Activated CD4-positive, alpha-beta T cell treated with anti-CD3 and anti-CD28 coated beads for 4 hours (primary cell): ENCODE results near the gene C1orf198.
"Not testable (repeated sequence)": the region's sequence is repeated elsewhere in the genome, so short reads cannot be mapped to it uniquely, and the experiment has no call there.

Experiments used
- DNase-seq, 2 donors: peaks; one replicate each; pipeline ENCODE4 v3.0.0-alpha.2; 2020

C1orf198 gene

DNA sequence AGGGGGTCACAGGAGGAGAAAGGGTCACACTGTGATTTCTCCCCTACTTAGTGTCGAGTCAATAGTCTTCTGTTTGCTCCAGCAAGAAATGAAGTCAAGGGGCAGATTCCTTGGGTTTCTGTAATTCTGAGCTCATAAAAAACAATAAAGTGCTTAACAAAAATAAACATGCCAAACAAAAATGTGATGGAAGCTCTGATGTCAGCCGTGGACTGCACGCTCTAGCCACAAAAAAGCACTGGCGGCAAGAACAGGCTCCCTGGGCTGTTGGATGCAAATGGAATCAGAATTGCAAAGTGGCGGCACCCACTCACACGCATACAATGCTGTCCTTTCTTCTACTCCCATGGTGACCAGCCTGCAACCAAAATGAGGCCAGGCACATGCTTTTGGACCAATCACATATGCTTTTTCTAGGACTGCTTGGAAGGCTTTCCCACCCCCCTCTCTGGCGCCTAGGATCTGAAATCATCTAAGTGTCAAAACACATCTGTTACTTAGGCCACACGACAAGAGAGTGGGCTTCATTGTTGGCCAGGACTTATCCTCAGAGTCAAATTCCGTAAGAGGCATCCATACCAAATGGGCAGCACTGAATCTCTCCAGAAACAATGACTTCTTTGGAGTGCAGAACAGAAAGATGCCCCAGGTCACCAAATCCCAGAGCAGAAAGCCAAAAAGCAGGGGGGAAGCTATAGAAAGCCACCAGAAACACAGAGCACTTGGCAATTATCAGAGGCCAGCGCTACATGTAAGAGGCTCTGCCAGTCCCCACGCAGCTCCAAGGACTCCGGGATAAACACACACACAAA lies 9.2 kb downstream of the C1orf198 start:
- DNase-seq, result no peak

DNA sequence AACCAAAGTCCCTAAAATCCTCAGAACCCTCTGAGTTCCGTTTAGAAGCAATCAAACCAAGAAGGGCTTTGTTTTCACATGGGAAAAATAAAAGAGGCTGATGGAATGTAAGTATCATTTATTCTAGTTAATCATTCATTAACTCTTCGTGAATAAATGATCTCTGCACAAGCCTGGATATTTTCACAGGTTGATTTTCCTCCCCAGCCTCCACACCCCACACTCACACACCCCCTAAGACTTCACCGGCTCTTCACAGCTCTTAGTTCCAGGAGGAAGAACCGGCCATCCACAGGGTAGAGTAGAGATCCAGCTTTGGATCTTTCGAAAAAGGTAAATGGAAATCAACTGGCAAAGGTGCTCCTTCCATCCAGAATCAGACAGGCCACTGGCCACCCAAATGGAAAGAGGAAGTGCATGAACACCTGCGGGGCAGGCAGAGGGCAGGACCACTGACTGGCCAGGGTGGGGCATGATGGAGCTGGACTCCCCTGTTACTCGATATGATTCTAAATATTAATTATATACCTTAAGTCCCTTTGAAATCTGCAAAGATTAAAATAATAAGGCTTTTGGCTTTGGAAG lies 10.0 kb downstream of the C1orf198 start:
- no peak for DNase-seq

DNA sequence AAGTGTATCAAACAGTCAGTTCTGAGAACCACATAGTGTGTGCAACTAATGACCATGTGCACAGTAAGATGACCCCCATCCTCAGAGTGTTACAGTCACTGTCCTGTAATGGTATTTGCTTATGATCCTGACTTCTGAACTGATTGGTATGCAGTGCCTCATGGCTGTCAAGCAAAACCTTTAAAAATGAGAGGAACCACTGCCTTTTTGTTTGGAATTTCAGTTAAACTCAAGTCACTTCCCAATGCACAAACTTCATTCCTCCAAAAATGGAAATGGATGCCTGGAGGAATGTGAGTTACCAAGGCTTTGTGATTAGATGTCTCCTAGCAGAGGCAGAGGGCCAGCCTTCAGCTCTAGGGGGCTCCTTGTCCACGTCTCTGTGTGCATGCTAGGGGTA lies 10.5 kb downstream of the C1orf198 start:
- no peak for DNase-seq

- no peak for DNase-seq
Measured at GRCh38 chr1:230857077-230857476, 11.2 kb downstream of the C1orf198 start.

DNA sequence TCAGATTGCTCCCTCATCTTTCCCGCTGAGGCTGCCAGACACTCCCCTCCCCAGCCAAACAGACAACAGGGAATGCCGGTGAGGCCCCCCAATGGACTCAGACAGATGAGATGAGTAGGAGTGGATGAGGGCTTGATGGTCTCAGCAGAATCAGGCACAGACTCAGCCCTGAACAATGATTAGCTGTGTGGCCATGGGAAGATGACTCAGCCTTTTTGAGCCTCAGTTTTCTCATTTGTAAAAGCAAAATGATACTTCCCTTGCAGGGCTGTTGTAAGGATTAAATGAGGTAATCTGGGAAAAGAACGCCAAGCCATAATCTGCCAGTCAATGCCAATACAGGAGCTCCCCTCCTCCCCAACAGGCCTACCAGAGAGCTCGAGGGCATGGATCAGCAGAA lies 12.4 kb downstream of the C1orf198 start:
- DNase-seq, result no peak

- DNase-seq, result no peak
Measured at GRCh38 chr1:230854423-230854822, 13.9 kb downstream of the C1orf198 start.

DNA sequence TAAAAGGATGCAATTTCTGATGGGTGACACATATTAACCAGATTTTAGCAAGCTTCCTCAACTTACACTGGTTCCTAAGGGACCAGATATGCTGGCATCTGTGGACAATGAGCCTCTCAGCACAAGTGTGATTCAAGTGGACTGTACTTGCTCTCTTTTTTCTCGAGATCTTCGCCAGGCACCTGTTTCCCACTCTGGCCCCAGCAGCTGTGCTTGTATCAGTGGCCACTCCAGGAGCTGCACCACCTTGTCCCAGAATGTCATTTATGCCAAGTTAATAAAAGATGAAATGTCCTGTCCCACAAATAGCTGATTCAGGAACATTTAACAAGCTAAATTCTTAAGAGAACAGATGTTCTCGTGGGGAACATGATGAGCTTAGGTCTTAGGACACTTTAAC lies 14.6 kb downstream of the C1orf198 start:
- no peak for DNase-seq

GRCh38 chr1:230852959-230853358 lies 15.4 kb downstream of the C1orf198 start:
- no peak for DNase-seq

DNA sequence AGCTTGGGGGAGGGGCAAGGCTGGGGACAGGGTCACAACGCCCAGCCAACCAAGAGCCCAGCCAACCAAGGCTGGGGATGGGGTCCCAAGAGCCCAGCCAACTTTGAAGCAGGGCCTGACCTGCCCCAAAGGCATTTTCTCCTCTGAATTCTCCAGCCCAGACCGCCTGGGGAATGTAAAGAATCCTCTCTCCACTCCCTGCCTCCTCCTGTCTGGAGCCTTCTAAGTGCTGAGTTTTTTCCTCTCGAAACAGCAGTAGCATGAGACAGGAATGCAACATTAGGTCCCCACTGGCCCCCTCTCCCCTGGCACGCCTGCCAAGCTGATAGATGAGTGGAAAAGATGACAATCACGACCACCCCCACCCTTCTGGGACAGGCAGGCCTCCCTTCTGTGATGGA lies 17.0 kb downstream of the C1orf198 start:
- no peak for DNase-seq

- DNase-seq, result no peak
Measured at GRCh38 chr1:230850547-230850946, 17.8 kb downstream of the C1orf198 start.

- DNase-seq, result no peak
Measured at GRCh38 chr1:230849451-230850224, 18.7 kb downstream of the C1orf198 start.

DNA sequence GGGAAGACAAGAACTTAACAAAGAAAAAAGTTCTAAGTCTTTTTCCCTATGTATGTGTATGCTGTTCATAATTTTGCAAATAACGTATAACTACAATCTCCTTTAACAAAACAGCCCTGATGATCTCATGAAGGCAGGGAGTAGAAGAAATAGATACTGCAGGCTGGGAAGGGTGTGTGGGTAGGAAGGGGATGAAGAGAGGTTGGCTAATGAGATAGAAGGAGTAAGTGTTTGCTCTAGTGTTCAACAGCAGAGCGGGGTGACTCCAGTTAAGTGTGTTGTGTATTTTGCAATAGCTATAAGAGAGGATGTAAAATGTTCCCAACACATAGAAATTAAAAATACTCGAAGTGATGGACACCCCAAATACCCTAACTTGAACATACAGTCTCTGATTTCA lies 20.1 kb downstream of the C1orf198 start:
- no peak for DNase-seq

DNA sequence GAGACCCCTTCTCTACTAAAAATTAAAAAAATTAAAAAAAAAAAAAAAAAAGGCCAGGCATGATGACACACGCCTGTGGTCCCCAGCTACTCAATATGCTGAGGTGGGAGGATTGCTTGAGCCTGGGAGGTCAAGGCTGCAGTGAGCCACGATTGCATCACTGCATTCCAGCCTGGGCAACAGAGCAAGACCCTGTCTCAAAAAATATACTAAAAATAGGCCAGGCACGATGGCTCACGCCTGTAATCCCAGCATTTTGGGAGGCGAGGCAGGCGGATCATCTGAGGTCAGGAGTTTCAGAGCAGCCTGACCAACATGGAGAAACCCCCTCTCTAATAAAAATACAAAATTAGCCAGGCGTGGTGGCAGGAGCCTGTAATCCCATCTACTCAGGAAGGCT lies 23.1 kb downstream of the C1orf198 start:
- DNase-seq, result not testable (repeated sequence)

DNA sequence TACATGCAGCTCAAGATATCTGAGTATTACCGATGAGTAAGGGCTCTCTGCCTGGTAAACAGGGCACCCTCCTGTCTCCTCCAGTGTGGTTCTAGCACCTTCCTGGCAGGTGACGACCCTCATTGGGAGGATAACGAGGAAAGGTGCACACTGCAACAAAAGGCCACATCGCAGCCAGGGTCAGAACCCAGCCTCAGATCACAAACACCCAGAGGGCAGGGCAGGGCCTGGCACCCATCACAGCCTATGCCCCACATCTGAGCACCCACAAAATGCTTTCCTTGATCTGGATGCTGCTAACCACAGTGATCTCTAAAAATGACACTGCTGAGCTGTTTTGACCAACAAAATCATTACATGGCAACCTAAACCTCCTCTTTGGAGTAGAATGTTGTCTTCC lies 23.8 kb downstream of the C1orf198 start:
- no peak for DNase-seq

DNA sequence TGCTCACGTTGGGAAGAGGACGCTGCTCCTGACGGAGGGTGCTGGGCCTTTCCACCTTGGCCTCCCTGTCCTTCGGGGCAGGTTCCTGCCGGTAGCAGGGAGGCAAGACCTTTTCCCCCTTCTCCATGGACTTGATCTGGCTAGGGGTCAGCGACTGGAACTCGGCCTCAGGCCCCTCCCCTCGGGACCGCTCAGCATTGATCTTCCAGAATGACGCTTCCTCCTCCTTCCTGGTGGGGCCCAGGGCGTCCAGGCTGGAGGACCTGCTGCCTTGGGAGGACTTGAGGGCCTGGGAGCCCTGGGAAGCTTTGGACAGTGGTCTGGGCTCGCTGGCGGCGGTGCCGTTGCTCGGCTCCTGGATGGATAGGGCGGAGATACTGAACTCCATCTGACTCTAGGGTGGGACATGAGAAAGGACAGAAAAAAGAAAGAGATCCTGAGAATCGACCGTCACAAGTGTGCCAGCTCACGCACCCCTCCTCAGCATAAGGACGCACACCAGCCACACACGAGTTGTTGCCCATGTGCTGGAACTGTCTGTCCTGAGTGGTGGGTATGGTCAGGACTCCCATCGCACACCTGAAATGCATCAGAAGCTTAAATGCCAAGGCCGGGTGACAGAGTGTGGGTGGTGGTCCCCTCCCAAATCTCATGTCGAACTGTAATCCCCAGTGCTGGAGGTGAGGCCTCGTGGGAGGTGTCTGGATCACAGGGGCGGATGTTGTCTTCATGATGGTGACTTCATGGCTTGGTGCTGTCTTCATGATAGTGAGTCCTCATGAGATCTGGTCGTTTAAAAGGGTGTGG lies 24.6 kb downstream of the C1orf198 start:
- DNase-seq, result no peak

DNA sequence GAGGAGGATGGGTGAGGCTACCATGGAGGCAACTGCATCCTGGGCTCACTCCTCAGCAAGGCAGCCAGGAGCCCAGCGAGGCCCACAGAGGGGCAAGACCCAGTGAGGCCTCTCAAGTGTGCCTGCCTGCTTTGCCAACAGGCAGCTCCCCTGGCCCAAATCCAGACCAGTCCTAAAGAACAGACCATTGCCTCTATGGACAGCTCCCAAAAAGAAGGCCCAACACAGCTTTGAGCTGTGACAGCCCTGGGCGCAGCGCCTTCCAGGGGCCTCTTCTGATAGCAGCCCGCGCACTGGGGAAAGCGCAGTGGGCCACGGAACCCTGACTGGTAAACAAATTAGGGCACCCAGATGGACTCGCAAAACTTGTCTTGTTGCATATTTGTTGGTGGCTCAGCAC lies 25.5 kb downstream of the C1orf198 start:
- DNase-seq, result no peak

DNA sequence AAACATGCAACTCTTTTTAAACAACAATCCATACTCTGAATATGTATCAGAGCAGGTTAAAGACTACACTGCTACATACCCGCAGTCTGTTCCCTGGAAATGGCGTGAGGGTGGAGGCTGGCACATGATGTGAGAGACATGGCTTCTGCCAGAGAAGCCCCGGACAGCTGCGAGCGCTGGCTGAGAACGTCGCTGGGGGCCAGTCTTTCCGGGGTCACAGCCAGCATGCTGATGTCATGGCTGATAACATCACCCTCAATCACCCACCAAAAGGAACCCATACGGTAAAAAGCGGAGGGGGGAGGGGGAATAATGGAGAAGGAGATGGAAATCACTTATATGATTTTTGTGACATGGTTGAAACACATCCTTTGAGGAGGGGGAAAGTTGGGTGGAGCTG lies 29.1 kb downstream of the C1orf198 start:
- DNase-seq, result no peak

DNA sequence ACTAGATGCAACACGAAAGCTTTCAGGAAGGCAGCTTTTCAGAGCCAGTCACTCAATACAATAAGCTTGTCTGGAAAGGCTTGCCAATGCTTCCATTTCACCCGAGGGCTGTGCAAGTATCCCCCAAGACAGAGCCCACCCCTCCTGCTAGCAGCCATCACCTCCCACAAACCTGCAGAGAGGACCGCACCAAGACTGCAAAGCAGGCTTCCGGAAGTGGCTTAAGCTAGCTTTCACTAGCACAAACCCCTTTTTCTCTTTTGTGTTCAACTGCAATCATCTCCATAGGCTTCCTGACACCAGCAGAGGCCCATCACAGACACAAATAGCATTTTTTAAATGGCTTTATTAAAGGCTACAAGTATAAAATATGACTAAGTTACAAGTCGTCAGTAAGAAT lies 31.5 kb downstream of the C1orf198 start:
- no peak for DNase-seq

DNA sequence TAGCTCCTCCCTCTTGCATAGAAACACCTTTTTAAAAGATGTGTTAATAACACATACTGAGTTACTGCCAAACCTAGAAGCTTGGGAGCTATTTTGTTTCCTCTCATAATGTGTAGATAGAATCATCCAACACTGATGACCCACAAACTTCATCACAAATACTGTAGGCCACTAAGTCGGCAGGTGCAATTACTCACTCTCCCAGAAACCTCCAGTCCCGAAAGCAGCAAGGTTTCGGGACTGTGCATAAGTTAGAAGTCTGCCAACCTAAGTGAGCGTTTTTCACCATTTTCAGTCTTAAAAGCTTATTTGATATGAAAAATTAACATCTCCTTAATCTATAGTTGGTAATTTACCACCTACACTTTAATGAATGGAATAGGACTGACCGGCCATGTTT lies 32.0 kb downstream of the C1orf198 start:
- no peak for DNase-seq

DNA sequence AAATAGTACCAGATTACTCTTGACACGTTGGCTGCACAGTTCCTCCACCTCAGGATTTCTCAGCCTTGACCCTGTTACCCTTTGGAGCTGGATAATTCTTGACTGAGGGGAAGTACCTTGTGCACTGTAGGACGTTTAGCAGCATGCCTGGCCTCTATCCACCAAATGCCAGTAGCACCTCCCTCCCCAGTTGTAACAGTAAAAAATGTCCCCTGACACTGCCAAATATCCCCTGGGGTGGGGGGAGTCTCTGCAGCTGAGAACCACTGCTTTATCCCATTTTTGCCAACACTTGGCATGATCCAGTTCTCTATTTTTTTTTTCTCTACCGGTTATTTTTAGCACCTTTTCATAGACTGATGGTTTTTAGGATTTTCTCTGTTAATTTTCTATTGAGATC lies 34.0 kb downstream of the C1orf198 start:
- DNase-seq, result no peak

DNA sequence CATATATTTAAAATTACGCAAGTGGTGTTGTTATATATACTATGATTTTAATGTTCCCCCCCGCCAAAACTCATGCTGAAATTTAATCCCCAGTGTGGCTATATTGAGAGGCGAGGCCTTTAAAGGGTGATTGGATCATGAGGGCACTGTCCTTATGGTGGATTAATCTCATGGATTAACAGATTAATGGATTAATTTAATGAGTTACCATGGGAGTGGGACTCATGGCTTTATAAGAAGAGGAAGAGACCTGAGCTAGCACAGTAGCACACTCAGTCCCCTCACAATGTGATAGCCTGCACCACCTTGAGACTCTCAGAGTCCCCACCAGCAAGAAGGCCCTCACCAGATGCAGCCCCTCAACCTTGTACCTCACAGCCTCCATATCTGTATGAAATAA lies 34.8 kb downstream of the C1orf198 start:
- DNase-seq, result no peak

DNA sequence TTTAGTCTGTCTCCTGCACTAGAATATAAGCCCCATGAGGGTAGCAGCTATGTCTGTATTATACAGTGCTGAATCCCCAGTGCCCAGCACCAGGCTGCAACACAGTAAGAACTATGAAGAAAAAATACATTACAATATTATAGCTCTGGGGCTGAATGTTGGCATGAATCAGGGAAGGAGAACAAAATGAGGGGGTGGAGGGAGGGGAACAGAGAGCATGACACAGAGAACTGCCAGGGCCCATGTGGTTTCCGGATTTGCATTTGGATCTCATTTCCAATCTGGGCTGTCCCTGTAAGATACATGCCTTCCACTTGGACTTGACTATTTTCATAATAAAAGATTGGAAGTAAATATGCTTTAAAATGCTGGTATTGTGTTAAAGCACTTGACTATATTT lies 35.8 kb downstream of the C1orf198 start:
- no peak for DNase-seq

GRCh38 chr1:230831771-230832170 lies 36.5 kb downstream of the C1orf198 start:
- DNase-seq, result no peak
